ENCODE measurements around the gene NDUFB10.

NDUFB10 gene

DNA sequence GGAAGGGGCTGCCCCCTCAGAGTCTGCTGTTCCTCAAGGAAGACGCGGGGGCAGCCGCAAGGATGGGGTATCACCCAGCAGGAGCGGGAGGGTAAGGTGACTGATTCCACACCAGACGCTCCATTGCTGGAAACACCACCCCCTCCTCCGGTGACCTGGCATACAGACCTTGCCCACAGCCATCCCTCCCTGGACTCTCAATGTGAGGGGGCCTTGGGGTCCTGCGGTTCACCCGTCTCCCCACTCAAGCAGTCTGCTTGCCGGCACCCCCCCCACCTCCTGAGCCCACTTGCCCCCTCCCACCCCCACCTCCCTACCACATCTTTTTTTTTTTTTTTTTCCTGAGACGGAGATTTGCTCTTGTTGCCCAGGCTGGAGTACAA is 29.0 kb upstream of the NDUFB10 start:
- Histone ChIP-seq H3K9ac (ENCODE audit: low read length) (no peak overlapping the region), H3K4me3 (ENCODE audit: low read depth, low read length, poor library complexity, severe bottlenecking) (no peak overlapping the region), H4K20me1 (ENCODE audit: insufficient read depth, low read length) (no peaks in the 10 kb centered on the region), H3K9me3 (ENCODE audit: low read length) (no peaks in the 10 kb centered on the region), H3F3A (ENCODE audit: insufficient read depth, low read length) (no peaks in the 10 kb centered on the region), H3K4me2 (ENCODE audit: low read length) (no peak overlapping the region), H3K27ac (ENCODE audit: low read depth, low read length, poor library complexity, severe bottlenecking) (no peak overlapping the region), H3K79me2 (ENCODE audit: insufficient read depth, low read length) (no peaks in the 10 kb centered on the region), H3K36me3 (ENCODE audit: insufficient read depth, low read length) (no peaks in the 10 kb centered on the region; the same call in 1 of the 2 replicates), H3K4me1 (ENCODE audit: insufficient read depth, low read length, severe bottlenecking) (peaks cover 13% of the 10 kb centered on the region), H3K9me2 (ENCODE audit: low read depth, low read length) (no peaks in the 10 kb centered on the region), H3K27me3 (ENCODE audit: insufficient read depth, low read length) (0 out of 2 replicates have a peak, but pooled peaks cover 6% of the 10 kb centered on the region), H2AFZ (ENCODE audit: low read length) (no peak overlapping the region)
- TF ChIP-seq EZH2 (IDR thresholded peaks at IDR 0.05; ENCODE audit: borderline replicate concordance, low read length) = no peak
- TF ChIP-seq, protein P1, sequence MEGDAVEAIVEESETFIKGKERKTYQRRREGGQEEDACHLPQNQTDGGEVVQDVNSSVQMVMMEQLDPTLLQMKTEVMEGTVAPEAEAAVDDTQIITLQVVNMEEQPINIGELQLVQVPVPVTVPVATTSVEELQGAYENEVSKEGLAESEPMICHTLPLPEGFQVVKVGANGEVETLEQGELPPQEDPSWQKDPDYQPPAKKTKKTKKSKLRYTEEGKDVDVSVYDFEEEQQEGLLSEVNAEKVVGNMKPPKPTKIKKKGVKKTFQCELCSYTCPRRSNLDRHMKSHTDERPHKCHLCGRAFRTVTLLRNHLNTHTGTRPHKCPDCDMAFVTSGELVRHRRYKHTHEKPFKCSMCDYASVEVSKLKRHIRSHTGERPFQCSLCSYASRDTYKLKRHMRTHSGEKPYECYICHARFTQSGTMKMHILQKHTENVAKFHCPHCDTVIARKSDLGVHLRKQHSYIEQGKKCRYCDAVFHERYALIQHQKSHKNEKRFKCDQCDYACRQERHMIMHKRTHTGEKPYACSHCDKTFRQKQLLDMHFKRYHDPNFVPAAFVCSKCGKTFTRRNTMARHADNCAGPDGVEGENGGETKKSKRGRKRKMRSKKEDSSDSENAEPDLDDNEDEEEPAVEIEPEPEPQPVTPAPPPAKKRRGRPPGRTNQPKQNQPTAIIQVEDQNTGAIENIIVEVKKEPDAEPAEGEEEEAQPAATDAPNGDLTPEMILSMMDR (IDR thresholded peaks at IDR 0.05; ENCODE audit: low read length) = no peak

DNA sequence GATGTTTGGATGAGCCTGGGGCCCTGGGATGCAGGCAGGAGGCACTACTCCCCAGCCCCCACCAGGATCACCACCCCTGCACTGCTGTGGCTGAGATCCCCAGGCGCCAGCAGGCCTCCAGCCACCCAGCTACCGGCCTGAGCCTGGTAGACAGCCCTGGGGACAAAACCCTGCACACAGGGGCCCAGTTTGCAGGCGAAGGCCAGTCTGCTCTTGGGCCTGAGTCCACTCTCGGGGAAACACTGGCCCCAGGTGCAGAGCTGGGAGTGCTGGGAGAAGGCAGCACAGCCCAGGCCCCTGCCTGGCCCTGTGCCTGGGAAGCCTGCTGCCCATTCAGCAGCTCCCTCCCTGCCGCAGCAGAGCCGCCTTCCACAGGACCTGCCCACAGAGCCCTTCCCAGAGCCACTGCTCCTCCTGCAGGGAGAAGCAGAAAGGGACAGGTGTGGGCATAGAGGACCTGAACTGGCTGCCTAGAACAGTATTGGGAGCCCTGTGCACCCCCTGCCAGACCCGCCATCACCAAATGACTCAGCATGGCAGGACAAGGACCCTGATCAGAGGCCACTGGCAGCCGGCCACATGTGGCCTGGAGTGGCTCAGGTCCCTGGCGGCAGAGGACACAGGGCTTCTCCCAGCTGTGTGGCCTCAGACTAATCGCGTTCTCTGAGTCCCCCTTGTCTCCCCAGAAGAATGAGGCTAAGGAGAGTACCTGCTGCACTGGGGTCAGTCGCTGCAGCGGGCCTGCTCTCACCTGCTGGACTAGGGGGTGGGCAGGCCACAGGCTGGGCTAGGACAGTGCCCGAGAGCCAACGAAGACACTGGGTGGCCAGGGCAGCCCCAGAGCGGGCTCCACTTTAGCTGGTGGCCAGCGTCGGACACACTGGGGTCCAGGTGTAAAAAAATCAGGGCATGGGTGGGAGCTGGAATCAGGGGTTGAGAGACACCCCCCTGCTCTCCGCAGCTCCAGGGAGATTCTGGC is 27.0 kb upstream of the NDUFB10 start:
- H2AFZ ChIP-seq (ENCODE audit: low read length) = no peak overlapping the region

DNA sequence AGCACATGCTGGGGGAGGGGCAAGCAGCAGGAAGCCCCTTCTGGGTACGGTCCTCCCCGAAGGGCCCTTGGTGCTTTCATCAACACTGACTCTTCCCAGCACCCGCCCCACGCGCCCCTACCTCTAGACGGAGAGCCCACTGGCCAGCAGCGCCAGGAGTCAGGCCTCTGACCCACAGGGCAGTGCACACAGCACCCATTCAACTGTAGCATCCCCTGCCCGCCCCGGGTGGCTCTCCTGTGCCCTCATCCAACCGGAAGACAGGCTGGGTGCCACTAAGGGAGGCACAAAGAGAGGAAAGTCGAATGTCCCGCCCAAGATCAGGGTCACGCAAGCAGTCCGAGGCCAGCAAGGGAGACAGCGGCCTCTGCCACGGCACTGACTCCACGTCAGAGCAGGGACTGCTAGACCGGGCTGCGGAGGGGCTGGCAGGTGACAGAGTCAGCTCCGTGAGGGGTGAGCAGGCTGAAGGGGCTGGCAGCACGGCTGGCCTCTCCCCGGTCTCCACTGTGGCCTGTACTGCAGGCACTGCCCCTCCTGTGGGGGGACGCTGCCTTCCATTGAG is 26.2 kb upstream of the NDUFB10 start:
- H3K4me2 ChIP-seq (ENCODE audit: low read length) = no peak overlapping the region
- no peaks in the 10 kb centered on the region for H3K79me2 ChIP-seq (ENCODE audit: insufficient read depth, low read length)
- 0 out of 2 replicates have a peak, but pooled peaks cover 6% of the 10 kb centered on the region for H3K27me3 ChIP-seq (ENCODE audit: insufficient read depth, low read length)
- H3K27ac ChIP-seq (ENCODE audit: low read depth, low read length, poor library complexity, severe bottlenecking) = no peak overlapping the region
- no peaks in the 10 kb centered on the region for H3K9me3 ChIP-seq (ENCODE audit: low read length)
- H3K4me1 ChIP-seq (ENCODE audit: insufficient read depth, low read length, severe bottlenecking) = peaks cover 13% of the 10 kb centered on the region
- TF ChIP-seq, protein P1 (IDR thresholded peaks at IDR 0.05; ENCODE audit: low read length) = no peak
- TF ChIP-seq EZH2 (IDR thresholded peaks at IDR 0.05; ENCODE audit: borderline replicate concordance, low read length) = no peak
- H3F3A ChIP-seq (ENCODE audit: insufficient read depth, low read length) = no peaks in the 10 kb centered on the region
- H3K36me3 ChIP-seq (ENCODE audit: insufficient read depth, low read length) = peaks cover 7% of the 10 kb centered on the region
- H4K20me1 ChIP-seq (ENCODE audit: insufficient read depth, low read length) = no peaks in the 10 kb centered on the region
- H3K4me3 ChIP-seq (ENCODE audit: low read depth, low read length, poor library complexity, severe bottlenecking) = no peak overlapping the region
- no peak overlapping the region for H3K9ac ChIP-seq (ENCODE audit: low read length)
- no peak overlapping the region for H2AFZ ChIP-seq (ENCODE audit: low read length)
- no peaks in the 10 kb centered on the region for H3K9me2 ChIP-seq (ENCODE audit: low read depth, low read length)

More for the DNA sequence above, 27.0 kb upstream of the NDUFB10 start:
- Histone ChIP-seq H4K20me1 (ENCODE audit: insufficient read depth, low read length) (no peaks in the 10 kb centered on the region), H3K4me1 (ENCODE audit: insufficient read depth, low read length, severe bottlenecking) (peaks cover 13% of the 10 kb centered on the region), H3K79me2 (ENCODE audit: insufficient read depth, low read length) (no peaks in the 10 kb centered on the region), H3K27me3 (ENCODE audit: insufficient read depth, low read length) (0 out of 2 replicates have a peak, but pooled peaks cover 6% of the 10 kb centered on the region), H3K9me2 (ENCODE audit: low read depth, low read length) (no peaks in the 10 kb centered on the region), H3K27ac (ENCODE audit: low read depth, low read length, poor library complexity, severe bottlenecking) (no peak overlapping the region), H3K4me2 (ENCODE audit: low read length) (no peak overlapping the region), H3K36me3 (ENCODE audit: insufficient read depth, low read length) (no peaks in the 10 kb centered on the region; the same call in 1 of the 2 replicates), H3F3A (ENCODE audit: insufficient read depth, low read length) (no peaks in the 10 kb centered on the region), H3K9me3 (ENCODE audit: low read length) (no peaks in the 10 kb centered on the region), H3K9ac (ENCODE audit: low read length) (no peak overlapping the region), H3K4me3 (ENCODE audit: low read depth, low read length, poor library complexity, severe bottlenecking) (no peak overlapping the region)
- TF ChIP-seq, protein P1 (IDR thresholded peaks at IDR 0.05; ENCODE audit: low read length) = no peak
- TF ChIP-seq EZH2 (IDR thresholded peaks at IDR 0.05; ENCODE audit: borderline replicate concordance, low read length) = no peak
